ENCODE measurements around the gene MT1G. TPM values are rescaled to one million over a fixed set of nuclear protein-coding genes. Genes with fewer than 3 reads are reported as not detected.
A peak's percentile ranks its signal among the peaks of the same experiment; 100 is the strongest.

The MT1G gene
- polyA plus RNA-seq, 2 of the 4 experiments (the other 2 are of a cell fraction), result not detected

GRCh38 chr16:56617212-56618085 lies 50.4 kb downstream of the MT1G start:
- ChIA-PET POLR2A (no interaction called here), CTCF (interaction anchor here (1.1 to 19.7 kb wide), 4 partner anchors 9 to 28 kb away, joined by 3 to 340 read pairs (median 9); partner anchors contain the start of genes MT1A, MT1B, MT1F and MT2A)
- no peak; a peak in 1 of 6 replicates for ATAC-seq
- no peak overlapping the region for H3K4me2 ChIP-seq
- TF ChIP-seq KDM1A (IDR thresholded peaks at IDR 0.05; ENCODE audit: low read depth), result no peak
- no peak for TF ChIP-seq POLR2AphosphoS2 (conservative IDR thresholded peaks at IDR 0.05; ENCODE audit: low read length)
- H3K4me3 ChIP-seq, result no peak overlapping the region
- no peak for DNase-seq (ENCODE audit: low read depth in 1 of 2, low spot score in 1 of 2)
- FAIRE-seq, result no peak
- H3K4me1 ChIP-seq, result peaks cover 18% of the 10 kb centered on the region
- 0 out of 6 replicates have a peak overlapping the region, but pooled peaks of 1 of the 2 experiments have one; percentile 11 for H3K27ac ChIP-seq
- WGBS (ENCODE audit: missing lambda C conversion rate), result 88% methylated on average over 41 of the region's 41 CpGs
- H3K9me3 ChIP-seq, result no peaks in the 10 kb centered on the region

Other genes starting within 250 kb of the MT1G start
- 88.5 and 92.8 TPM in 2 replicates for gene AMFR, start 242.5 kb downstream of the MT1G start, polyA plus RNA-seq (2011; rRNA removed)
- gene AMFR, start 242.5 kb downstream of the MT1G start, polyA plus RNA-seq (2017; fragmentation: RNase III; extraction: RNeasy Plus Mini Kit Qiagen cat#74134 plus additional on column Dnase treatment), result 61.3 to 68.9 TPM (median 68.6 TPM) in 3 replicates
- gene NUDT21, start 216.7 kb downstream of the MT1G start, polyA plus RNA-seq (2011; rRNA removed), result 128 and 153 TPM in 2 replicates
- 58.7 to 68.4 TPM (median 62.8 TPM) in 3 replicates for gene NUDT21, start 216.7 kb downstream of the MT1G start, polyA plus RNA-seq (2017; fragmentation: RNase III; extraction: RNeasy Plus Mini Kit Qiagen cat#74134 plus additional on column Dnase treatment)
- gene OGFOD1, start 216.5 kb downstream of the MT1G start, polyA plus RNA-seq (2011; rRNA removed), result 72.6 and 94.1 TPM in 2 replicates
- 71.6 to 79.7 TPM (median 72.7 TPM) in 3 replicates for gene OGFOD1, start 216.5 kb downstream of the MT1G start, polyA plus RNA-seq (2017; fragmentation: RNase III; extraction: RNeasy Plus Mini Kit Qiagen cat#74134 plus additional on column Dnase treatment)
- 61.4 and 62.3 TPM in 2 replicates for gene BBS2, start 148.0 kb downstream of the MT1G start, polyA plus RNA-seq (2011; rRNA removed)
- gene BBS2, start 148.0 kb downstream of the MT1G start, polyA plus RNA-seq (2017; fragmentation: RNase III; extraction: RNeasy Plus Mini Kit Qiagen cat#74134 plus additional on column Dnase treatment), result 36.1 to 46.6 TPM (median 44.4 TPM) in 3 replicates
- gene MT4, start 103.0 kb downstream of the MT1G start, polyA plus RNA-seq (2011; rRNA removed), result not detected in 2 replicates
- gene MT4, start 103.0 kb downstream of the MT1G start, polyA plus RNA-seq (2017; fragmentation: RNase III; extraction: RNeasy Plus Mini Kit Qiagen cat#74134 plus additional on column Dnase treatment), result not detected in 3 replicates
- 0.16 and 0.24 TPM in 2 replicates for gene MT3, start 78.5 kb downstream of the MT1G start, polyA plus RNA-seq (2011; rRNA removed)
- gene MT3, start 78.5 kb downstream of the MT1G start, polyA plus RNA-seq (2017; fragmentation: RNase III; extraction: RNeasy Plus Mini Kit Qiagen cat#74134 plus additional on column Dnase treatment), result 0.21 TPM in 1 of 3 replicates, not detected in the others
- gene MT2A, start 59.5 kb downstream of the MT1G start, polyA plus RNA-seq (2011; rRNA removed), result 39.1 and 69.4 TPM in 2 replicates
- 228 to 316 TPM (median 305 TPM) in 3 replicates for gene MT2A, start 59.5 kb downstream of the MT1G start, polyA plus RNA-seq (2017; fragmentation: RNase III; extraction: RNeasy Plus Mini Kit Qiagen cat#74134 plus additional on column Dnase treatment)
- not detected in 2 replicates for gene MT1E, start 42.3 kb downstream of the MT1G start, polyA plus RNA-seq (2011; rRNA removed)
- gene MT1E, start 42.3 kb downstream of the MT1G start, polyA plus RNA-seq (2017; fragmentation: RNase III; extraction: RNeasy Plus Mini Kit Qiagen cat#74134 plus additional on column Dnase treatment), result not detected in 3 replicates
- not detected in 2 replicates for gene MT1M, start 35.4 kb downstream of the MT1G start, polyA plus RNA-seq (2011; rRNA removed)
- not detected in 3 replicates for gene MT1M, start 35.4 kb downstream of the MT1G start, polyA plus RNA-seq (2017; fragmentation: RNase III; extraction: RNeasy Plus Mini Kit Qiagen cat#74134 plus additional on column Dnase treatment)
- 5.3 and 8.0 TPM in 2 replicates for gene MT1A, start 29.4 kb downstream of the MT1G start, polyA plus RNA-seq (2011; rRNA removed)
- gene MT1A, start 29.4 kb downstream of the MT1G start, polyA plus RNA-seq (2017; fragmentation: RNase III; extraction: RNeasy Plus Mini Kit Qiagen cat#74134 plus additional on column Dnase treatment), result 12.8 to 16.9 TPM (median 14.1 TPM) in 3 replicates
- not detected in 2 replicates for gene MT1B, start 16.2 kb downstream of the MT1G start, polyA plus RNA-seq (2011; rRNA removed)
- not detected in 3 replicates for gene MT1B, start 16.2 kb downstream of the MT1G start, polyA plus RNA-seq (2017; fragmentation: RNase III; extraction: RNeasy Plus Mini Kit Qiagen cat#74134 plus additional on column Dnase treatment)
- gene MT1F, start 10.1 kb downstream of the MT1G start, polyA plus RNA-seq (2011; rRNA removed), result 4.1 and 5.6 TPM in 2 replicates
- gene MT1F, start 10.1 kb downstream of the MT1G start, polyA plus RNA-seq (2017; fragmentation: RNase III; extraction: RNeasy Plus Mini Kit Qiagen cat#74134 plus additional on column Dnase treatment), result 6.8 to 11.3 TPM (median 10.8 TPM) in 3 replicates
- not detected in 2 replicates for gene MT1H, start 1.7 kb upstream of the MT1G start, polyA plus RNA-seq (2011; rRNA removed)
- gene MT1H, start 1.7 kb upstream of the MT1G start, polyA plus RNA-seq (2017; fragmentation: RNase III; extraction: RNeasy Plus Mini Kit Qiagen cat#74134 plus additional on column Dnase treatment), result not detected in 3 replicates
- 44.0 and 74.5 TPM in 2 replicates for gene MT1X, start 14.4 kb upstream of the MT1G start, polyA plus RNA-seq (2011; rRNA removed)
- gene MT1X, start 14.4 kb upstream of the MT1G start, polyA plus RNA-seq (2017; fragmentation: RNase III; extraction: RNeasy Plus Mini Kit Qiagen cat#74134 plus additional on column Dnase treatment), result 73.4 to 131 TPM (median 121 TPM) in 3 replicates
- 91.4 and 97.5 TPM in 2 replicates for gene NUP93, start 62.1 kb upstream of the MT1G start, polyA plus RNA-seq (2011; rRNA removed)
- 82.5 to 88.9 TPM (median 87.3 TPM) in 3 replicates for gene NUP93, start 62.1 kb upstream of the MT1G start, polyA plus RNA-seq (2017; fragmentation: RNase III; extraction: RNeasy Plus Mini Kit Qiagen cat#74134 plus additional on column Dnase treatment)
- gene SLC12A3, start 197.1 kb upstream of the MT1G start, polyA plus RNA-seq (2011; rRNA removed), result 0.01 and 0.09 TPM in 2 replicates
- 0.08 TPM in 1 of 3 replicates, not detected in the others for gene SLC12A3, start 197.1 kb upstream of the MT1G start, polyA plus RNA-seq (2017; fragmentation: RNase III; extraction: RNeasy Plus Mini Kit Qiagen cat#74134 plus additional on column Dnase treatment)

Measured in A549 (cell line).